NCI-H774 (cell line): Measurements from ENCODE around the gene FERD3L.

Experiments used
- DNase-seq: peaks from one replicate; lab custom pipeline; 2025; lab: John Stamatoyannopoulos, UW

Gene FERD3L

GRCh38 chr7:19099924-19100323 lies 45.3 kb downstream of the FERD3L start:
- DNase-seq, result no peak

DNA sequence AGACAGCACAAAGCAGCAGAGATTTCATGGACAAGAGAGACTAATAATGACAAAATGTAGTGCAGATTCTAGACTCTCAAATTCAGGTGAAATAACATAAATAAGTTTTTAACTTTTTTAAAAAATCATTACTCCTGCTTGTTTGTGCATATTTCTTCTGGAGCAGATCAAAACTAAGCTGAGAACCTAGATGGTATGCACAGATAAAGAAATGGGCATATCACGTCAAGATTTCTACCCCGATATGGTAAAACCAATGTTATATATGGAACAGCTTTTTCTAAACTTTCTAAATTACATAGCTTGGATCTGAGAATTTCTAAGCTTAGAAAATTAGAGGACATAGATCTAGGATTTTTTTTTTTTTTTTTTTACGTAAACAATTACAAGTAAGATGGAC lies 46.0 kb downstream of the FERD3L start:
- DNase-seq, result no peak

DNA sequence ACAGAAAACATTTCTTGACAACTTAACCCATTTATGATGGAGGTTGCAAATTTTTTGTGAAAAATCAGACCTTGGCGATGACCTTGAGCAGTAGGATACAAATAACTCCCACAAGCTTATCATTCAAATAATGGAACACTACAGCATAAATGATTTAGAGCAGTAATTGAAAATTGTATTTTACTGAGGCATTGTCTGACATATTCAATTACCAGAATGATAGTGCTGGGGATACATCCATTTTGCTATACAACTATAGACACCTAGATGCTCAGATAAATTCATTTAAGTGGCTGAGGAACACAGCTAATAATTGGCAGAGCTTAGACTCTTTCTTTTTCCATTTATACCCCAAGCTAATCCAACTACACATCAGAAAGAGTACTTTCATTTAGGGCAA lies 46.7 kb downstream of the FERD3L start:
- no peak for DNase-seq

DNA sequence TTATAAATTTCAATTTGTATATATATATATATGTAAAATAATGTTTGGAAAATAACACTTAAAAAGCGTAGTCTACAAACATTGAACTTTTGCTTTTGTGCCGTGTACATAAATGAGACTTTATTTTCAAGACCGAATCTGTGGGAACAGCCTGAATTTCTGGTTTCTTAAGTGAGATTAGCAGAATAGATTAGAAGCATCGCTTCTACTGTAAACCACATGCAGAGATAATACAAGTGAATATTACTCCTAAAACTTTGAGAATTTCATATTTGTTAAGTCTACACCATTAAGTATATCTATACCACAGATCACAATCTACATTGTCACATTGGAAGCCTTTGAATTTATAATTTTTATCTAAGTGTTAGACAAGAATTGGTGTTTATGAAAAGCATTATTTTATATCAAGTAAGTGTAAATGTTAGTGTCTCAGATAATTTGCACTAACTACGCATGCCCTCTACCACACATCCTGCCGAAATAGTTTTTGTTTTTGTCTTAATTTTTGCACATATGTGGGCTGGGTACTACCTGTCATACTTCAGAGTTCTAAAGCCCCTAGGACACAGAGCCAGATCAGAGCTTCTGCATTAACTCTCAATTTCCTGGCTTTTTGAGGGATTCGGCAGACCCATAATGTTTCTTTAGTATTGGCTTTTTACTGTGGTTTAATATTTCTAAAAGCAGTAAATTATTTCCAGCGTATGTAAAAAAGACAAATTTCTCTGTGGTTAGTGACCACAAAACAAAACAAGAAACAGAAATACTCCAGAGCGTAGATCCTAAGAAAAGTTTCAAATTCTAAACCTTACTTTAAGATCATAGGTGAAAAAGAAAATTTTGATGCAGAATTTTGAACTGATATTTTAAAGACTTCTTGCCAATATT lies 47.8 kb downstream of the FERD3L start:
- no peak for DNase-seq

DNA sequence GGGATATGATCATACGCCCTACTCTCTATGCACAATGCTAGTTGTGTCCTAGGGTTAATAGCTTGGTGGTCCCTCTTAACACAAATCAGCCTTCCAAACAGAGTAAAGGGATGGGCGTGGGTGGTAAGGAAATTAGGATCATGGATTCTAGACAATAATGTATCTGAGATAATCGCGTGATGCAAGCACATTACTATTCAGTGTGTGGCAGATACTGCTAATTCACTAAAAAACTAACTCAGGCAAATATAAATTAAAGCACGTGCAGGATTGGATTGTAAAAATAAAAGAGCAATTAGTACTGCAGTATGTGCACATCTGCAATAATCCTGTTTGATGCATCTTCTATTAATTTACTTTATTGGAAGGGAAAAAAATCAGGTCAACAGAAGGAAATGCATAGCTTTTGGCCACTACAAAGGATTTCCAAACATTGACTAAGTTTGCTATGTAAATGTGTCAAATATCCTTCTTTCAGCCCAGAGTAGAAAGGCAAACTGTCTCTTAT lies 49.8 kb downstream of the FERD3L start:
- DNase-seq, result no peak
